ENCODE data around the gene NINJ2.
A peak's percentile ranks its signal among the peaks of the same experiment; 100 is the strongest.
"Not testable (repeated sequence)": the region's sequence is repeated elsewhere in the genome, so short reads cannot be mapped to it uniquely, and the experiment has no call there.

Gene NINJ2

GRCh38 chr12:583251-583869 is 79.9 kb downstream of the NINJ2 start:
- DNase-seq, result no peak

GRCh38 chr12:581746-582145 is 81.5 kb downstream of the NINJ2 start:
- no peak for DNase-seq

GRCh38 chr12:581321-581720 is 81.9 kb downstream of the NINJ2 start:
- DNase-seq, result no peak

GRCh38 chr12:580813-581212 is 82.4 kb downstream of the NINJ2 start:
- no peak for DNase-seq

- no peak for DNase-seq
Measured at GRCh38 chr12:579420-580110, 83.7 kb downstream of the NINJ2 start.

GRCh38 chr12:578748-579419 is 84.4 kb downstream of the NINJ2 start:
- DNase-seq, result no peak

- not testable (repeated sequence) for DNase-seq
Measured at GRCh38 chr12:577994-578747, 85.1 kb downstream of the NINJ2 start.

GRCh38 chr12:576615-577110 is 86.6 kb downstream of the NINJ2 start:
- no peak for DNase-seq

GRCh38 chr12:575948-576614 is 87.2 kb downstream of the NINJ2 start:
- DNase-seq, result peak; percentile 74 to 88

- DNase-seq, result no peak
Measured at GRCh38 chr12:575129-575502, 88.1 kb downstream of the NINJ2 start.

- no peak for DNase-seq
Measured at GRCh38 chr12:574475-575128, 88.6 kb downstream of the NINJ2 start.

- no peak for DNase-seq
Measured at GRCh38 chr12:573232-573631, 90.0 kb downstream of the NINJ2 start.

GRCh38 chr12:572532-572899 is 90.7 kb downstream of the NINJ2 start:
- no peak for DNase-seq

GRCh38 chr12:571795-572531 is 91.3 kb downstream of the NINJ2 start:
- DNase-seq, result no peak

GRCh38 chr12:570921-571794 is 92.1 kb downstream of the NINJ2 start:
- no peak for DNase-seq

- no peak for DNase-seq
Measured at GRCh38 chr12:570435-570920, 92.8 kb downstream of the NINJ2 start.

GRCh38 chr12:569803-570434 is 93.3 kb downstream of the NINJ2 start:
- peak; percentile 77 to 89 for DNase-seq

- DNase-seq, result no peak
Measured at GRCh38 chr12:569091-569676, 94.1 kb downstream of the NINJ2 start.

- no peak for DNase-seq
Measured at GRCh38 chr12:568486-568885, 94.8 kb downstream of the NINJ2 start.

Data from stimulated activated CD4-positive, alpha-beta T cell treated with anti-CD3 and anti-CD28 coated beads, Interleukin-4, amount 100 ng/mL, for 4 hours (primary cell).